SK-N-DZ (cell line): ENCODE results near the gene CNOT6.

Experiments used
- DNase-seq: peaks from one replicate; pipeline ENCODE4 v3.0.0-alpha.2; 2015; ENCODE audit warnings: low spot score
- small RNA-seq, 2 experiments: library from RNA; depleted of rRNA; stranded (forward); fragments of <200 nt; gene quantifications; one replicate each; pipeline ENCODE3, GENCODE V24; 2014

The CNOT6 gene

DNA sequence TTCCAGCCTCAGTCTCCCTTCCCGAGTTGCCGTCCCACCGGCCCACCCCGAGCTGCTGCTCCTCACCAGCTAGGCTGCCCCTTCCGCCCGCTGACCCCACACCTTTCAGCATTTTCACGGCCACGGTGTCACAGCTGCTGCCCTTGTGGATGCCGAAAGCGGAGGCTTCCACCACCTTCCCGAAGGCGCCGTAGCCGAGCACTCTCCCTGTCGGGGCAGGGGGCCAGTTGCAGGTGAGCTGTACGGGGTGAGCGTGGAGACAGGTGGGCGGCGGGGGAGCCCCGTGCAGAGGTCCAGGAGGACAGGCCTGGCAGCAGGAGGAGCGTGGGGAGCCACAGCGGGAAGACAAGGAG lies 125.4 kb downstream of the CNOT6 start:
- DNase-seq = no peak

DNA sequence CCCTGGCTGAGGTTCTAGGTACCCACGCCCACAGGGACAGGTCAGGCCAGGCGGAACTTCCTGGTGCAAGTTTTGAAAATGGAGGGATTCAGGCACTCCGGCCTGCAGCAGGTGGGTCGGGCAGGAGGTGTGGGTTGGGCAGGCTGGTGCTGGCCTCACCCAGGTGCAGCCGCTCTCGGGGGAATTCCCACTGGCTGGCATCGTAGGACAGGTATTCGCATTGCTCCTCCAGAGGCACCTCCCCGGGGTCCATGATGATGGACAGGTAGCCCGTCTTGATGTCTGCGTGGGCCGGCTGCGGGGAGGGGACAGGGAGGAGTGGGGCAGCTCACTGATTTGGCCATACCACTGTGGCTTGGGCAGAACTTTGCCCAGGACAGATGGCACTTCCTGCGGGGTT lies 125.8 kb downstream of the CNOT6 start:
- no peak for DNase-seq

DNA sequence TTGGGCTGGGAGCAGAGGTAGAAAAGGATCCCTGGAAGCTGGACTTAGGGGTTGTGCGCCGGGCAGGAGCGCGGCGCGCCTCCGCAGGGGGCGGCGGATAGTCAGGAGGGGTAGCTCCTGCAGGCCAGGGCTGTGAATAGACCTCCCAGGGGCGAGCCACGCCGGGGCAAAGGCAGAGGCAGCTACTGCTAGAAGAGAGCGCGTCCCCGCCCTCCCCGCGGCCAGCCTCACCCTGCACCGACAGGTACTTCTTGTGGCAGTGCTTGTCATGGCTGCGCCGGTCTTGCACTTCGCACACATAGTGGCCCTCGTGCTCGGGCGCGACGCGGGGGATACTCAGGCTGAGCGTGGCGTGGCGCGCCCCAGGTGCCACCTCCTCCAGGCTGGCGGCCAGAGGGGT lies 127.1 kb downstream of the CNOT6 start:
- no peak for DNase-seq

DNA sequence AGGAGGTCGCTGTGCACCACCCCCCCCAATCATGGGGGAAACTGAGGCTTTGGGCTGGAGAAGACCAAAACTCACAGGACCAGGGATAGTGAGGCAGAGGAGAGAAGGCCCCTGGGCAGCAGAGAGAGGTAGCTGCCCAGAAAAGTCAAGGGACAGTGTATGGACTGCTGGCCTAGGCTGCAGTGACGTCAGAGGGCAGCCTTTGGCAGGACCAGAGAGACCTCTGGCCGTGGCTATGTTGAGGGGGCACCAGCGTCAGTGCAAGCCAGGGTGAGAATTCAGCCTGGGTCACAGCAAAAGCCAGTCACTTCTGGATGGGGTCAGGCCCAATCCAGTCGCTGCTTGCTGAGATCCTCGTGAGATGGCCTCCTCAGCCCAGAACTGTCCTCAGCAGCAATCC lies 128.7 kb downstream of the CNOT6 start:
- DNase-seq = no peak

DNA sequence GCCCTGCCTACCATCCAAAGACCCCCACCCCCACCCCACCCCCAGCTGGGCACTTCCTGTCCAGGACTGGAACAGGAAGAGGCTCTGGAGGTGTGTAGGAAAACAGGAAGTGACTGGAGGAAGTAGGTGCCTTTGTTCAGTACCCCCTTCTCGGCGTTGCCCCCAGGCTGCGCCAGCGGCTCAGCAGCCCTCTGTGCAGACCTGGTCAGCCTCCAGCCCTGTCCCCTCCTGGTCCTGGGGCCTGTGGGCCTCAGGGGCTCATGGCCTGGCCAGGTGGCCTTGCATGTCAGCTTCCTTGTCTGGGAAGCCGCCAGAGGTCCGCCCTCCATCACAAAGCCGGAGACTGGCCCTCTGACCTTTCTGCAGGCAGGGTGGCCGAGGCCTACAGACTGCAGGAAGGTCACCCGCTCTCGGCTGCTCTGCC lies 129.2 kb downstream of the CNOT6 start:
- DNase-seq = no peak

DNA sequence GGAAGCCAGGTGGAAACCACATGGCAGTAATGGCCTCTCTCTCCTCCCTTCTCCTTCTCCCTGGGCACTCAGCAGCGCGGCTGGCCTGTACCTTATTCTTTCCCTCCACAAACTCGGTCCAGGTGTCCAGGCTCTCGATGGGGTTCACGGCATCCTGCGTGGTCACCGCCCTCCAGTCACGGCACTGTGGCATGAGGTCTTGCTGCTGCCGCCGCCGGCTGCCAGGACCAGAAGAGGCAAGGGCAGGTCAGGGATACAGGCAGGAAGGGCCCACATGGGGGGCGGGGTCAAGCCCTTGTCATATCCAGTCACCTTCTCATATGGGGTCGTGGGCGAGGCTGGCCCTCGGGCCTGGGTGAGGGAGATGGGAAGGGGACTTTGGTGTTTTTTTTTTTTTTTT lies 129.7 kb downstream of the CNOT6 start:
- DNase-seq = no peak

DNA sequence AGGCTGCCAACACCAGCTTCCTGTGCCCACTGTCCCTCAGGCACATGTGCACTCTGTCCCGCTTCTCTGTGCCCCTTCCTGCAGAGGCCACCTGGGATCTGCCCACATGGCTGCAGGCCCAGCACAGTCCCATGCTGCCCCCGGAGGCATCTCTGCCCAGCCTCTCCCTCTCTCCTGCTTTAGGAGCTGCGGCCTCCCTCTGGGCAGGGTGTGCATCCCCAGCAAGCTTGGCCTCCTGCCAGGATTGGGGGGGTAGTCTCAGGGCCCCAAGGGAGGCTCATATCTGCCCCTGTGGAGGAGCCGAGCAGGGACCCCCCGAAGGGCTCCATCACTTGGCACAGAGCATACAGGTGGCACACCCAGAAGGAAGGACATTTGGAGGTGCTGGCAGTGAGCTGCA lies 130.4 kb downstream of the CNOT6 start:
- DNase-seq = no peak

DNA sequence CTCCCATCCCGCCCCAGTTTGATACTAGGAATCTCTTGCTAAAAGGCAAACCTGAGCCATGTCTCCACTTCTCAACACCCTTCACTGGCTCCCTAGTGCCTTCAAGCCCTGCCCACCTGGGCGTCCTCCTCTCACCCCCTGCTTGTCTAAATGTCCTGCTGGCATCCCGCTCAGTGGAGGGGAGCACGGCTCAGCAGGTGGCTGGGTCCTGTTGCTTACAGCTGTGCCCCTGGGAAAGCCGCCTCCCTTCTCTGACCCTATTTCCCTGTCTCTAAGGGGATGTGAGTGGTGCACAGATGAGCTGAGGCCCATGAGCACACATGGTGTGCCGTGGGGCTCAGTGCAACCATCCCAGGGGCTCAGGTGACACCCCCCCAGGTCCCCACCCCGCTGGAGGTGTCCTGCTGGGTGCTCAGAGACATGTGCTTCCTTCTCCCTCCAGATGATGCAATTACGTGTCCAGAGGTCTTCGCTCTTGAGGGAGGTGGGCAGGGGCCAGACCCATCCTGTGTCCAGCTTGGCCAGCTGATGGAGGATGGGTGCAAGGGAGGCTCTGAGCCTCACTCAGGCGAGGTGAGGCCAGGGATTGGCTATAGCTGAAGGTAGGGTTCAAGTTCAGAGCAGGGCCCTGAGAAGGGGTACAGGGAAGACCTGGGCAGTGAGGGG lies 131.1 kb downstream of the CNOT6 start:
- no peak for DNase-seq

DNA sequence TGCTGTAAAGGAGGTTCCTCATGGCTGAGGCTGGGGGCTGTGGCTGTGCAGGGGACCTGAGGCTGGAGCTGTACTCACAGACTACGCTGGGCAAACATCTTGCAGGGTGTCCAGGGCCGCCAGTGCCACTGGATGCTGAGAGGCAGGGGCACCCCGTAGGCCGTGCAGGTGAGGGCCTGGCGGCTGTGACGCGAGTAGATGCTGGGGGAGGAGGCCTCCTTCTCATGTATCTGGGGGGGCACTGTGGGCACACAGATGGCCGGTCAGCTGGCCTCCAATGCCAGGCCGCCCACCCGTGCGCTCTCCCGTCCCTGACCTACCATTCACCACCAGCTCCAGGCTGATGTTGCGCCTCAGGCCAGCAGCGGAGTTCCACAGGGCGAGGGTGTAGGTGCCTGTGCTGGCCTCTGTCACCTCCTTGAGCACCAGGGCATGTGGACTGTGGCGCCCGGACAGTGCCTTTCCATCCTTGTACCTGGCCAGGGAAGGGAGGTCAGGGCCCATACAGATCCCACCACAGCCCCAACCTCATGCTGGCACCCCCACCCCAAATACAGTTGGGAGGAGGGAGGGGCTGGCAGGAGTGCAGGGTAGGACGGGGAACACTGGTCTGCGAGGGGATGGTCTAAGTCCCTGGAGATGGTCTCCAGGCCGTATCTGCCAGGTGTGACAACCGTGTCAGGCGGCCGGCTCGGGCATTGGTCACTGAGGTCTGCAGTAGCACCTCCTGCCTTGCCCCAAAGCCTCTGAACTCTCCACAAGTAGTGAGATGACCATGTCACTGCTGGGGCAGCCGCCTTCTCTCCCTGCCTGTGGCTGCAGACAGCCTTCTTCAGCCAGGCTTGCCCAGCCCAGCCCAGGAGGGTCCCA lies 131.8 kb downstream of the CNOT6 start:
- no peak for DNase-seq

DNA sequence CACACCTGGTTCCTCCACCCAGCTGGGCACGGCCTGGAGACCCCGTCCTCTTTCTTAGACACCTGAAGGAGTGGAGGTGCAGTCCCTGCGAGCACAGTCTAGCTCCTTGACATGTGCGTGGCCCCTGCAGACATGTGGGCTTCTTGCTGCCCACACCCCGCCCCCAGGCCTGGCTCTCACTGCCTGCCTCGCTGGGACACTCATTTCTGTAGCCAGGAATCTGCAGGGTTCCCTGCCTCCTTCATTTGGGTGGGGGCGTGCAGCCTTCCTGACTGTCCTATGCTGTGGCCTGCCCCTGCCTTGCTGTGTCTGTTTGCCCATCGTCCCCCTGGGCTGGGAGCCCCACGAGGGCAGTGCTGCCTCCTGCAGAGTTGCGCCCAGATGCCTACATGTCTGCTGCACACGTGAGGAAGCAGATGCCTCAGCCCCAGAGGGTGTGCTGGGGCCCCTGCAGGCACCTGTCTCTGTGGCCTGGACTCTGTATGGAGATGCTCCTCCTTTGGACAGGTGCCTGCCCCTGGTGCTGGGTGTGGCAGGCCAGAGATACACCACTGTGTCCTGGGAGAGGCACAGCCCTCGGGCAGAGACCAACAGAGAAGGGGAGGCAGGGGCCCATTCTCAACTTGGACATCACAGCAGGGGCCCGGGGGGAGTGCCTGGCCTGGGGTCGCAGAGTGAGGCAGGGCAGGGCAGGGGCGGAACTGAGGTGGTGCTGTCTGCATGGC lies 132.6 kb downstream of the CNOT6 start:
- no peak for DNase-seq

DNA sequence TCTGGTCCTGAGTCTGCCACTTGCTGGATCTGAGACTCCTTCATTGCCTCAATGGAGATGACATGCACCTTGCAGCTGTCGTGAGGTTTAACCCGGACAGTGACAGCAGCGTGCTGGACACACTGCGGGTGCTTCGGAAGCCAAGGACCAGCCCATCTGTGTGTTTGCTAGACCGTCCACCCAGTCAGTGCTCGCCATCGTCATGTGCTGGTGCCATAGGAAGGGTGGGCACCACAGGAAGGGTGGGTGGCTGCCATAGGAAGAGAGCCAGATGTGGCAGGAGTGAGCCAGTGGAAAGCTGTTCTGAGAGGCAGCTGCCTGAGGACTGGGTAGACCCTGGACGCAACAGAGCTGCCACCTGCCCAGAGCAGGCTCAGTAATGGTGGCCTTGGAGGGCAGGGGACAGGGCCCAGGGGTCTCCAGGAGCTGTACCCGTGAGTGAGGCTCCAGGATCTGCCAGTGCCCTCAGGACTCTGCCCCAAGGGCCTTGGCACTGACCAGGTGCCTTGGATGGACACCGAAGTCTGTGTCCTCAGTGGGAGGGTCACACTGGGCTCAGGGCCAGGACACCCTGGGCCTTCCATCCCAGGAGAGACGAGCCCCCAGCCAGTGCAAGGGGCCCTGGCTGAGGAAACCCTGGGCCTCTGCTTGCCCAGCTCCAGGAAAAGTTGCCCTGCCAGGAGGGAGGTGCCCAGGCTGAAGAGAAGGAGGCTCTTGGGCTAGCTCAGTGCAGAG lies 133.4 kb downstream of the CNOT6 start:
- no peak for DNase-seq

Small RNAs within 50 kb of the gene (small RNA-seq; reads per million reads assigned to genes)
- 0 reads per million in 2 experiments for gene RNU6-525P
